ENCODE results near the gene ADSL.

GRCh38 chr22:40425082-40425481 is 78.8 kb downstream of the ADSL start:
- TF ChIP-seq CTCF (conservative IDR thresholded peaks at IDR 0.05) (no peak), ZFX (IDR thresholded peaks at IDR 0.05) (no peak)

Measured in C4-2B (cell line).